HepG2 (cell line): Measurements from ENCODE around the gene ACYP2. TPM values are rescaled to one million over a fixed set of nuclear protein-coding genes. Genes with fewer than 3 reads are reported as not detected.

Experiments used
- ELF4 ChIP-seq: sonication (generic); formaldehyde crosslinking; IDR thresholded peaks from 2 replicates; pipeline ENCODE4 v1.5.0; 2020; ENCODE audit warnings: missing genetic modification reagents, mild to moderate bottlenecking, moderate library complexity, borderline replicate concordance
- NR2C2 ChIP-seq: sonication (generic); formaldehyde crosslinking; IDR thresholded peaks from 2 replicates; pipeline ENCODE4 v1.4.0; 2020; ENCODE audit warnings: missing genetic modification reagents, mild to moderate bottlenecking, moderate library complexity, borderline replicate concordance
- SALL2 ChIP-seq: sonication (generic); formaldehyde crosslinking; IDR thresholded peaks from 2 replicates; pipeline ENCODE4 v1.8.1; 2023; ENCODE audit warnings: mild to moderate bottlenecking, missing genetic modification reagents, inconsistent platforms
- SCMH1 ChIP-seq: sonication (generic); formaldehyde crosslinking; IDR thresholded peaks from 2 replicates; pipeline ENCODE4 v1.9.0; 2021; ENCODE audit warnings: missing genetic modification reagents, mild to moderate bottlenecking, borderline replicate concordance
- SIX4 ChIP-seq: sonication (generic); formaldehyde crosslinking; IDR thresholded peaks from 2 replicates; pipeline ENCODE4 v1.4.0; 2020; ENCODE audit warnings: missing genetic modification reagents
- WIZ ChIP-seq: sonication (generic); formaldehyde crosslinking; IDR thresholded peaks from 2 replicates; pipeline ENCODE4 v1.5.1; 2020; ENCODE audit warnings: mild to moderate bottlenecking, missing genetic modification reagents
- ZBTB20 ChIP-seq: sonication (generic); formaldehyde crosslinking; IDR thresholded peaks from 2 replicates; pipeline ENCODE4 v1.8.1; 2023; ENCODE audit warnings: missing genetic modification reagents, low read depth, mild to moderate bottlenecking, borderline replicate concordance
- ZNF253 ChIP-seq: sonication (generic); formaldehyde crosslinking; IDR thresholded peaks from 2 replicates; pipeline ENCODE4 v1.8.0; 2022; ENCODE audit warnings: mild to moderate bottlenecking, missing genetic modification reagents, borderline replicate concordance
- ZNF501 ChIP-seq: sonication (generic); formaldehyde crosslinking; IDR thresholded peaks from 2 replicates; pipeline ENCODE4 v1.5.1; 2020; ENCODE audit warnings: mild to moderate bottlenecking, moderate library complexity, missing genetic modification reagents
- ZNF567 ChIP-seq: sonication (generic); formaldehyde crosslinking; IDR thresholded peaks from 2 replicates; pipeline ENCODE4 v1.8.1; 2023; ENCODE audit warnings: mild to moderate bottlenecking, missing genetic modification reagents, borderline replicate concordance
- polyA plus RNA-seq, 8 experiments: library from polyadenylated mRNA; depleted of rRNA in 3 of 8; stranded (reverse) in 7 of 8; unstranded in 1 of 8; fragments of >200 nt; fragmentation: Illumina TruSeq in 4 of 8; extraction: Trizol in 4 of 8; gene quantifications; 2 replicates each; pipeline versions ENCODE4 v1.2.1 to v1.2.3, GENCODE V29; 2011 to 2016; ENCODE audit warnings: low read depth in 4 of 8, missing spikeins in 1 of 8, mixed read lengths in 1 of 8; ENCODE audit not compliant: insufficient read depth in 1 of 8
- total RNA-seq, 5 experiments: library from RNA; depleted of rRNA; stranded (reverse); fragments of >200 nt; fragmentation: Illumina TruSeq; extraction: Trizol; gene quantifications; 2 replicates each; pipeline ENCODE4 v1.2.3, GENCODE V29; 2016; ENCODE audit warnings: low read depth in 1 of 5
- TF ChIP-seq, protein P1 (sequence below), 2 experiments: sonication (generic) in 1 of 2; formaldehyde crosslinking in 1 of 2; IDR thresholded peaks; 2 replicates each; pipeline versions ENCODE4 v1.6.1 to v1.9.0; 2014 to 2022; ENCODE audit warnings: antibody characterized with exemption in 1 of 2, borderline replicate concordance in 1 of 2, inconsistent platforms in 1 of 2, low read depth in 1 of 2, missing genetic modification reagents in 1 of 2
- TF ChIP-seq, protein P2 (sequence below): sonication (generic); formaldehyde crosslinking; IDR thresholded peaks from 2 replicates; pipeline ENCODE4 v1.8.1; 2023; ENCODE audit warnings: mild to moderate bottlenecking, inconsistent platforms, moderate library complexity, missing genetic modification reagents, borderline replicate concordance
- TF ChIP-seq, protein P3 (sequence below): IDR thresholded peaks from 2 replicates; pipeline ENCODE4 v1.6.1; 2016; ENCODE audit warnings: control low read depth

ACYP2 gene
- total and polyA plus RNA-seq, 2 of the 13 experiments (the other 11 are each of a cell fraction or from before 2014, with no cell fraction given): 12.3 to 12.7 TPM

DNA sequence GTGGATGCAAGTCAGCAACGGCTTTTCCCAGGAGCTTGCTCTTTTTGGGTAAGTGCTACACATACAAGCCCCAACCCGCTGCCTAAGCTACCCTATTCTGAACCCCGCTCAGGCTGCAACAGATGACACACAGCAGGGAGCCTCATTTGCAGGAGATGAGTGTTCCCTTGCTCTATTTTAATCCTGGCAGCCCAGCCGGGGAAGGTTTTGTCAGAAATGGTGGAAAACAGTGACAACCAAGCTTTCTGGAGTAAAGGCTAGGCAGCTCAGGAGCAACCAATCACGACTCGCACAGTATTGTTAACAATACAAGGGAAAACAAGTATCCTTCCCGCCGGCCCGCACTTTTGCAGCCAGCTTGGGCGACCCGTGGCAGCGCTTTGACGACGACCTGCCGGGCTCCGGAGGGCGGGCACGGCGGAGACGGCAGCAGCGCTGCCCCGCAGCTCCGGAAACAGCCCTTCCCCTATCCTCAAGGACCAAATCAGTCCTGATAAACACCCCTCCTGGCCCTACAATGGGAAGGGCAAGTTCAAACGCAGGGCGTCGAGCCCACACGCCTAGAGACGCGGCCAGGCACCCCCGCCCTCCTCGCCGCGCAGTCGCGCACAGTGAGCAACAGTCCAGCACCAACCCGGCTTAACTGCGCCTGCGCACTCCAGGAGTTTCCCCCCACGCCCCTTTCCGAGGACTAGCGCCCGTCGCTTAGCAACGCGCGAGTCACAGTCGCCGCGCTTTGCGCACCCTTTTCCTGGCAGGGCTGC lies 214.9 kb downstream of the ACYP2 start (continued):
- TF ChIP-seq, protein P1, sequence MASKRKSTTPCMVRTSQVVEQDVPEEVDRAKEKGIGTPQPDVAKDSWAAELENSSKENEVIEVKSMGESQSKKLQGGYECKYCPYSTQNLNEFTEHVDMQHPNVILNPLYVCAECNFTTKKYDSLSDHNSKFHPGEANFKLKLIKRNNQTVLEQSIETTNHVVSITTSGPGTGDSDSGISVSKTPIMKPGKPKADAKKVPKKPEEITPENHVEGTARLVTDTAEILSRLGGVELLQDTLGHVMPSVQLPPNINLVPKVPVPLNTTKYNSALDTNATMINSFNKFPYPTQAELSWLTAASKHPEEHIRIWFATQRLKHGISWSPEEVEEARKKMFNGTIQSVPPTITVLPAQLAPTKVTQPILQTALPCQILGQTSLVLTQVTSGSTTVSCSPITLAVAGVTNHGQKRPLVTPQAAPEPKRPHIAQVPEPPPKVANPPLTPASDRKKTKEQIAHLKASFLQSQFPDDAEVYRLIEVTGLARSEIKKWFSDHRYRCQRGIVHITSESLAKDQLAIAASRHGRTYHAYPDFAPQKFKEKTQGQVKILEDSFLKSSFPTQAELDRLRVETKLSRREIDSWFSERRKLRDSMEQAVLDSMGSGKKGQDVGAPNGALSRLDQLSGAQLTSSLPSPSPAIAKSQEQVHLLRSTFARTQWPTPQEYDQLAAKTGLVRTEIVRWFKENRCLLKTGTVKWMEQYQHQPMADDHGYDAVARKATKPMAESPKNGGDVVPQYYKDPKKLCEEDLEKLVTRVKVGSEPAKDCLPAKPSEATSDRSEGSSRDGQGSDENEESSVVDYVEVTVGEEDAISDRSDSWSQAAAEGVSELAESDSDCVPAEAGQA (IDR thresholded peaks at IDR 0.05; ENCODE audit: low read depth): peak; percentile 55
- TF ChIP-seq, protein P1 (CRISPR knock-in tag; IDR thresholded peaks at IDR 0.05; ENCODE audit: borderline replicate concordance): no peak
- TF ChIP-seq SIX4 (peak; percentile 42; the same call in 1 of the 2 replicates), ZNF501 (CRISPR knock-in tag) (peak; percentile 92), ZBTB20 (no peak), SALL2 (CRISPR knock-in tag) (peak; percentile 85), NR2C2 (CRISPR knock-in tag) (peak; percentile 45; the same call in 1 of the 2 replicates), SCMH1 (CRISPR knock-in tag) (no peak), ZNF567 (CRISPR knock-in tag) (peak; percentile 94; the same call in 1 of the 2 replicates), WIZ (CRISPR knock-in tag) (peak; percentile 75; the same call in 1 of the 2 replicates), ELF4 (CRISPR knock-in tag) (peak; percentile 62; the same call in 1 of the 2 replicates), ZNF253 (CRISPR knock-in tag) (peak; percentile 88; the same call in 1 of the 2 replicates)
- TF ChIP-seq, protein P2, sequence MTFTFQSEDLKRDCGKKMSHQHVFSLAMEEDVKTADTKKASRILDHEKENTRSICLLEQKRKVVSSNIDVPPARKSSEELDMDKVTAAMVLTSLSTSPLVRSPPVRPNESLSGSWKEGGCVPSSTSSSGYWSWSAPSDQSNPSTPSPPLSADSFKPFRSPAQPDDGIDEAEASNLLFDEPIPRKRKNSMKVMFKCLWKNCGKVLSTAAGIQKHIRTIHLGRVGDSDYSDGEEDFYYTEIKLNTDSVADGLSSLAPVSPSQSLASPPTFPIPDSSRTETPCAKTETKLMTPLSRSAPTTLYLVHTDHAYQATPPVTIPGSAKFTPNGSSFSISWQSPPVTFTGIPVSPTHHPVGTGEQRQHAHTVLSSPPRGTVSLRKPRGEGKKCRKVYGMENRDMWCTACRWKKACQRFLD: peak; percentile 98
- TF ChIP-seq, protein P3, sequence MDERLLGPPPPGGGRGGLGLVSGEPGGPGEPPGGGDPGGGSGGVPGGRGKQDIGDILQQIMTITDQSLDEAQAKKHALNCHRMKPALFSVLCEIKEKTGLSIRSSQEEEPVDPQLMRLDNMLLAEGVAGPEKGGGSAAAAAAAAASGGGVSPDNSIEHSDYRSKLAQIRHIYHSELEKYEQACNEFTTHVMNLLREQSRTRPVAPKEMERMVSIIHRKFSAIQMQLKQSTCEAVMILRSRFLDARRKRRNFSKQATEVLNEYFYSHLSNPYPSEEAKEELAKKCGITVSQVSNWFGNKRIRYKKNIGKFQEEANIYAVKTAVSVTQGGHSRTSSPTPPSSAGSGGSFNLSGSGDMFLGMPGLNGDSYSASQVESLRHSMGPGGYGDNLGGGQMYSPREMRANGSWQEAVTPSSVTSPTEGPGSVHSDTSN (CRISPR knock-in tag): no peak
